HEK293 (cell line): ENCODE data around the gene TBL1XR1.

ENCODE experiments used
- CTCF ChIA-PET: fragments of 350-600 bp; formaldehyde crosslinking; extraction: SDS; loops from one replicate; lab custom pipeline; 2021; ENCODE audit warnings: antibody characterized with exemption; lab: Yijun Ruan, JAX
- POLR2A ChIA-PET: fragments of 300-600 bp; formaldehyde crosslinking; extraction: SDS; loops from one replicate; lab custom pipeline; 2020; ENCODE audit warnings: antibody characterized with exemption, inconsistent platforms; lab: Yijun Ruan, JAX
- H3K27ac ChIP-seq: fragments of 200-500 bp; sonication (Bioruptor generic); 2 replicates; pipeline ENCODE4 v1.5.1; 2014; ENCODE audit warnings: low read depth, low read length, control low read depth, inconsistent platforms; ENCODE audit errors: extremely low read depth
- H3K36me3 ChIP-seq, 2 experiments: fragments of 200-500 bp in 1 of 2; sonication (Bioruptor generic) in 1 of 2; 1 replicate in 1 of 2; 2 replicates in 1 of 2; pipeline ENCODE4 v1.5.1; 2014 to 2017; ENCODE audit warnings: inconsistent platforms in 2 of 2, low read length in 2 of 2; ENCODE audit not compliant: control insufficient read depth in 2 of 2, insufficient read depth in 1 of 2
- H3K4me1 ChIP-seq: fragments of 200-500 bp; sonication (Bioruptor generic); 2 replicates; pipeline ENCODE4 v1.5.1; 2014; ENCODE audit warnings: mild to moderate bottlenecking, low read length, inconsistent platforms; ENCODE audit not compliant: control insufficient read depth, insufficient read depth
- H3K4me3 ChIP-seq: 2 replicates; pipeline ENCODE4 v1.5.1; 2011; ENCODE audit warnings: low read depth, mild to moderate bottlenecking, control low read depth, low read length, moderate library complexity
- H3K9me3 ChIP-seq: fragments of 200-500 bp; sonication (Bioruptor generic); 2 replicates; pipeline ENCODE4 v1.5.1; 2014; ENCODE audit warnings: low read depth, low read length, inconsistent platforms; ENCODE audit not compliant: control insufficient read depth, insufficient read depth
- CTCF ChIP-seq: fragments of 450-650 bp; formaldehyde crosslinking; IDR thresholded peaks from 2 replicates; pipeline ENCODE4 v1.5.1; 2016; ENCODE audit warnings: missing biosample characterization, missing genetic modification characterization
- INSM2 ChIP-seq: fragments of 450-650 bp; formaldehyde crosslinking; IDR thresholded peaks from 2 replicates; pipeline ENCODE4 v1.5.1; 2016; ENCODE audit warnings: missing biosample characterization, missing genetic modification characterization
- KLF1 ChIP-seq: fragments of 450-650 bp; formaldehyde crosslinking; IDR thresholded peaks from 2 replicates; pipeline ENCODE4 v1.5.1; 2016; ENCODE audit warnings: missing biosample characterization, missing genetic modification characterization
- ZBTB10 ChIP-seq: fragments of 450-650 bp; formaldehyde crosslinking; IDR thresholded peaks from 2 replicates; pipeline ENCODE4 v1.5.1; 2016; ENCODE audit warnings: missing biosample characterization, missing genetic modification characterization
- ZBTB48 ChIP-seq: fragments of 450-650 bp; formaldehyde crosslinking; IDR thresholded peaks from 2 replicates; pipeline ENCODE4 v1.5.1; 2016; ENCODE audit warnings: missing biosample characterization, missing genetic modification characterization
- ZNF155 ChIP-seq: fragments of 450-650 bp; formaldehyde crosslinking; IDR thresholded peaks from 2 replicates; pipeline ENCODE4 v1.5.1; 2016; ENCODE audit warnings: missing biosample characterization, missing genetic modification characterization
- ZNF202 ChIP-seq: fragments of 450-650 bp; formaldehyde crosslinking; IDR thresholded peaks from 2 replicates; pipeline ENCODE4 v1.5.1; 2016; ENCODE audit warnings: missing biosample characterization, missing genetic modification characterization, borderline replicate concordance
- ZNF223 ChIP-seq: fragments of 450-650 bp; formaldehyde crosslinking; IDR thresholded peaks from 2 replicates; pipeline ENCODE4 v1.5.1; 2016; ENCODE audit warnings: missing biosample characterization, missing genetic modification characterization
- ZNF311 ChIP-seq: fragments of 450-650 bp; formaldehyde crosslinking; IDR thresholded peaks from 2 replicates; pipeline ENCODE4 v1.5.1; 2017; ENCODE audit warnings: missing biosample characterization, missing genetic modification characterization, borderline replicate concordance
- ZNF335 ChIP-seq: fragments of 450-650 bp; formaldehyde crosslinking; conservative IDR thresholded peaks from 2 replicates; pipeline ENCODE4 v1.5.1; 2016; ENCODE audit warnings: missing biosample characterization, missing genetic modification characterization
- ZNF366 ChIP-seq: fragments of 450-650 bp; formaldehyde crosslinking; conservative IDR thresholded peaks from 2 replicates; pipeline ENCODE4 v1.5.1; 2016; ENCODE audit warnings: missing biosample characterization, missing genetic modification characterization
- ZNF548 ChIP-seq: fragments of 450-650 bp; formaldehyde crosslinking; IDR thresholded peaks from 2 replicates; pipeline ENCODE4 v1.5.1; 2016; ENCODE audit warnings: missing biosample characterization, missing genetic modification characterization
- ZNF654 ChIP-seq: fragments of 450-650 bp; formaldehyde crosslinking; IDR thresholded peaks from 2 replicates; pipeline ENCODE4 v1.5.1; 2016; ENCODE audit warnings: low read depth, missing biosample characterization, missing genetic modification characterization
- ZNF692 ChIP-seq: fragments of 450-650 bp; formaldehyde crosslinking; IDR thresholded peaks from 2 replicates; pipeline ENCODE4 v1.5.1; 2016; ENCODE audit warnings: missing biosample characterization, missing genetic modification characterization
- ZNF777 ChIP-seq: fragments of 450-650 bp; formaldehyde crosslinking; IDR thresholded peaks from 2 replicates; pipeline ENCODE4 v1.5.1; 2017; ENCODE audit warnings: missing biosample characterization, missing genetic modification characterization, borderline replicate concordance
- ZXDB ChIP-seq: fragments of 450-650 bp; formaldehyde crosslinking; IDR thresholded peaks from 2 replicates; pipeline ENCODE4 v1.5.1; 2016; ENCODE audit warnings: missing biosample characterization, missing genetic modification characterization

TBL1XR1 gene

GRCh38 chr3:177228601-177229190 lies 31.4 kb upstream of the TBL1XR1 start:
- CTCF ChIA-PET = no interaction called here

GRCh38 chr3:177224414-177224813 lies 27.1 kb upstream of the TBL1XR1 start:
- H3K36me3 ChIP-seq = no peaks in the 10 kb centered on the region
- H3K4me3 ChIP-seq = no peak overlapping the region
- no peak overlapping the region for H3K27ac ChIP-seq
- H3K9me3 ChIP-seq = no peaks in the 10 kb centered on the region
- CTCF ChIA-PET = interaction anchor here (0.7 kb wide), 1 partner anchor 25 kb away, joined by 3 read pairs; no protein-coding TSS in a partner anchor
- POLR2A ChIA-PET = no interaction called here
- H3K4me1 ChIP-seq = no peaks in the 10 kb centered on the region
- TF ChIP-seq ZBTB10 (no peak), ZNF223 (tag by site-specific recombination) (no peak), ZNF366 (tag by site-specific recombination) (no peak), ZNF548 (tag by site-specific recombination) (no peak), ZNF335 (tag by site-specific recombination) (no peak)

More at GRCh38 chr3:177228601-177229190, 31.4 kb upstream of the TBL1XR1 start:
- H3K4me3 ChIP-seq = no peak overlapping the region
- no peak overlapping the region for H3K27ac ChIP-seq
- TF ChIP-seq ZNF155 (tag by site-specific recombination) (no peak), ZNF202 (no peak), ZNF777 (tag by site-specific recombination) (no peak), ZNF311 (tag by site-specific recombination) (no peak), INSM2 (tag by site-specific recombination) (no peak), KLF1 (tag by site-specific recombination) (no peak), ZXDB (tag by site-specific recombination) (no peak), ZNF654 (tag by site-specific recombination) (no peak), ZBTB48 (tag by site-specific recombination) (no peak), CTCF (tag by site-specific recombination) (no peak), ZNF692 (tag by site-specific recombination) (no peak)
- TF ChIP-seq, all 188 proteins: peak for 0
- Histone ChIP-seq H3K36me3 (no peaks in the 10 kb centered on the region), H3K9me3 (no peaks in the 10 kb centered on the region), H3K4me1 (no peaks in the 10 kb centered on the region)
- POLR2A ChIA-PET = no interaction called here
